HEK293 (cell line): ENCODE data around the gene NBPF3.
A peak's percentile ranks its signal among the peaks of the same experiment; 100 is the strongest.
"Not testable (repeated sequence)": the region's sequence is repeated elsewhere in the genome, so short reads cannot be mapped to it uniquely, and the experiment has no call there.

Experiments
- CTCF ChIA-PET: fragments of 350-600 bp; formaldehyde crosslinking; extraction: SDS; loops from one replicate; lab custom pipeline; 2021; ENCODE audit warnings: antibody characterized with exemption; lab: Yijun Ruan, JAX
- POLR2A ChIA-PET: fragments of 300-600 bp; formaldehyde crosslinking; extraction: SDS; loops from one replicate; lab custom pipeline; 2020; ENCODE audit warnings: antibody characterized with exemption, inconsistent platforms; lab: Yijun Ruan, JAX
- H3K27ac ChIP-seq: fragments of 200-500 bp; sonication (Bioruptor generic); 2 replicates; pipeline ENCODE4 v1.5.1; 2014; ENCODE audit warnings: low read depth, low read length, control low read depth, inconsistent platforms; ENCODE audit errors: extremely low read depth
- H3K36me3 ChIP-seq, 2 experiments: fragments of 200-500 bp in 1 of 2; sonication (Bioruptor generic) in 1 of 2; 1 replicate in 1 of 2; 2 replicates in 1 of 2; pipeline ENCODE4 v1.5.1; 2014 to 2017; ENCODE audit warnings: inconsistent platforms in 2 of 2, low read length in 2 of 2; ENCODE audit not compliant: control insufficient read depth in 2 of 2, insufficient read depth in 1 of 2
- H3K4me1 ChIP-seq: fragments of 200-500 bp; sonication (Bioruptor generic); 2 replicates; pipeline ENCODE4 v1.5.1; 2014; ENCODE audit warnings: mild to moderate bottlenecking, low read length, inconsistent platforms; ENCODE audit not compliant: control insufficient read depth, insufficient read depth
- H3K4me3 ChIP-seq: 2 replicates; pipeline ENCODE4 v1.5.1; 2011; ENCODE audit warnings: low read depth, mild to moderate bottlenecking, control low read depth, low read length, moderate library complexity
- H3K9me3 ChIP-seq: fragments of 200-500 bp; sonication (Bioruptor generic); 2 replicates; pipeline ENCODE4 v1.5.1; 2014; ENCODE audit warnings: low read depth, low read length, inconsistent platforms; ENCODE audit not compliant: control insufficient read depth, insufficient read depth
- GFI1B ChIP-seq: fragments of 450-650 bp; formaldehyde crosslinking; IDR thresholded peaks from 2 replicates; pipeline ENCODE4 v1.5.1; 2016; ENCODE audit warnings: missing biosample characterization, missing genetic modification characterization
- HOXC10 ChIP-seq: sonication (generic); formaldehyde crosslinking; IDR thresholded peaks from 2 replicates; pipeline ENCODE4 v1.8.1; 2023; ENCODE audit warnings: mild to moderate bottlenecking, missing genetic modification reagents
- HOXD13 ChIP-seq: sonication (generic); formaldehyde crosslinking; IDR thresholded peaks from 2 replicates; pipeline ENCODE4 v1.8.0; 2022; ENCODE audit warnings: missing genetic modification reagents, borderline replicate concordance
- KLF8 ChIP-seq: fragments of 450-650 bp; formaldehyde crosslinking; IDR thresholded peaks from 2 replicates; pipeline ENCODE4 v1.5.1; 2016; ENCODE audit warnings: missing biosample characterization, missing genetic modification characterization
- ZBTB11 ChIP-seq: fragments of 450-650 bp; formaldehyde crosslinking; conservative IDR thresholded peaks from 2 replicates; pipeline ENCODE4 v1.5.1; 2016; ENCODE audit warnings: low read depth, missing biosample characterization, missing genetic modification characterization
- ZBTB21 ChIP-seq: fragments of 450-650 bp; formaldehyde crosslinking; IDR thresholded peaks from 2 replicates; pipeline ENCODE4 v1.5.1; 2017; ENCODE audit warnings: missing biosample characterization, missing genetic modification characterization
- ZNF140 ChIP-seq: fragments of 450-650 bp; formaldehyde crosslinking; IDR thresholded peaks from 2 replicates; pipeline ENCODE4 v1.5.1; 2016; ENCODE audit warnings: missing biosample characterization, missing genetic modification characterization
- ZNF19 ChIP-seq: fragments of 450-650 bp; formaldehyde crosslinking; IDR thresholded peaks from 2 replicates; pipeline ENCODE4; 2016; ENCODE audit warnings: missing biosample characterization, missing genetic modification characterization, low read depth
- ZNF266 ChIP-seq: fragments of 450-650 bp; formaldehyde crosslinking; IDR thresholded peaks from 2 replicates; pipeline ENCODE4 v1.5.1; 2016; ENCODE audit warnings: missing biosample characterization, missing genetic modification characterization, low read depth
- ZNF394 ChIP-seq: fragments of 450-650 bp; formaldehyde crosslinking; IDR thresholded peaks from 2 replicates; pipeline ENCODE4 v1.5.1; 2016; ENCODE audit warnings: missing biosample characterization, missing genetic modification characterization, mild to moderate bottlenecking, moderate library complexity, borderline replicate concordance
- ZNF404 ChIP-seq: fragments of 450-650 bp; formaldehyde crosslinking; IDR thresholded peaks from 2 replicates; pipeline ENCODE4 v1.5.1; 2017; ENCODE audit warnings: missing biosample characterization, missing genetic modification characterization
- ZNF426 ChIP-seq: fragments of 450-650 bp; formaldehyde crosslinking; IDR thresholded peaks from 2 replicates; pipeline ENCODE4 v1.5.1; 2017; ENCODE audit warnings: missing biosample characterization, missing genetic modification characterization, mild to moderate bottlenecking, inconsistent platforms, moderate library complexity
- ZNF555 ChIP-seq: fragments of 450-650 bp; formaldehyde crosslinking; conservative IDR thresholded peaks from 2 replicates; pipeline ENCODE4 v1.5.1; 2017; ENCODE audit warnings: missing biosample characterization, mild to moderate bottlenecking, missing genetic modification characterization, inconsistent platforms
- ZNF558 ChIP-seq: fragments of 450-650 bp; formaldehyde crosslinking; IDR thresholded peaks from 2 replicates; pipeline ENCODE4 v1.5.1; 2016; ENCODE audit warnings: missing biosample characterization, missing genetic modification characterization
- ZNF560 ChIP-seq: fragments of 450-650 bp; formaldehyde crosslinking; IDR thresholded peaks from 2 replicates; pipeline ENCODE4 v1.5.1; 2017; ENCODE audit warnings: missing biosample characterization, missing genetic modification characterization, borderline replicate concordance
- ZNF629 ChIP-seq: fragments of 450-650 bp; formaldehyde crosslinking; IDR thresholded peaks from 2 replicates; pipeline ENCODE4 v1.5.1; 2017; ENCODE audit warnings: missing biosample characterization, missing genetic modification characterization
- ZNF654 ChIP-seq: fragments of 450-650 bp; formaldehyde crosslinking; IDR thresholded peaks from 2 replicates; pipeline ENCODE4 v1.5.1; 2016; ENCODE audit warnings: low read depth, missing biosample characterization, missing genetic modification characterization
- ZNF660 ChIP-seq: fragments of 450-650 bp; IDR thresholded peaks from 2 replicates; pipeline ENCODE4 v1.5.1; 2018; ENCODE audit warnings: missing biosample characterization, mild to moderate bottlenecking, missing genetic modification characterization
- ZNF664 ChIP-seq: fragments of 450-650 bp; formaldehyde crosslinking; IDR thresholded peaks from 2 replicates; pipeline ENCODE4 v1.5.1; 2016; ENCODE audit warnings: missing biosample characterization, missing genetic modification characterization
- ZNF670 ChIP-seq: fragments of 450-650 bp; formaldehyde crosslinking; IDR thresholded peaks from 2 replicates; pipeline ENCODE4 v1.5.1; 2016; ENCODE audit warnings: missing biosample characterization, missing genetic modification characterization, low read depth
- ZNF777 ChIP-seq: fragments of 450-650 bp; formaldehyde crosslinking; IDR thresholded peaks from 2 replicates; pipeline ENCODE4 v1.5.1; 2017; ENCODE audit warnings: missing biosample characterization, missing genetic modification characterization, borderline replicate concordance
- ZSCAN23 ChIP-seq: fragments of 450-650 bp; formaldehyde crosslinking; IDR thresholded peaks from 2 replicates; pipeline ENCODE4 v1.5.1; 2016; ENCODE audit warnings: missing biosample characterization, missing genetic modification characterization
- TF ChIP-seq, protein P1 (sequence below): fragments of 450-650 bp; formaldehyde crosslinking; IDR thresholded peaks from 2 replicates; pipeline ENCODE4 v1.5.1; 2016; ENCODE audit warnings: missing biosample characterization, missing genetic modification characterization
- TF ChIP-seq, protein P2 (sequence below): fragments of 450-650 bp; formaldehyde crosslinking; IDR thresholded peaks from 2 replicates; pipeline ENCODE4 v1.5.1; 2016; ENCODE audit warnings: missing biosample characterization, missing genetic modification characterization

NBPF3 gene

DNA sequence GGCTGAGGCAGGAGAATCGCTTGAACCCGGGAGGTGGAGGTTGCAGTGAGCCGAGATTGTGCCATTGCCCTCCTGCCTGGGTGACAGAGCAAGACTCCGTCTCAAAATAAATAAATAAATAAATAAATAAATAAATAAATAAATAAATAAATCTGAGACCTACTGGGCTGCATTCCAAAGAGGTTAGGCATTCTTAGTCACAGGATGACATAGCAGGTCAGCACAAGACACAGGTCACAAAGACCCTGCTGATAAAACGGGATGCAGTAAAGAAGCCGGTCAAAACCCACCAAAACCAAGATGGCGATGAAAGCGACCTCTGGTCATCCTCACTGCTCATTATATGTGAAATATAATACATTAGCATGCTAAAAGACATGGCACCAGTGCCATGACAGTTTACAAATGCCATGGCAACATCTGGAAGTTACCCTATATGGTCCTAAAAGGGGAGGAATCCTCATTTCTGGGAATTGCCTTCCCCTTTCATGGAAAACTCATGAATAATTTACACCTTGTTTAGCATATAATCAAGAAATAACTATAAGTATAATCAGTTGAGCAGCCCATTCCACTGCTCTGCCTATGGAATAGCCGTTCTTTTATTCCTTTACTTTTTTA lies 38.1 kb upstream of the NBPF3 start (continued):
- peak; percentile 61 for TF ChIP-seq ZBTB11 (tag by site-specific recombination)
- peak; percentile 92 for TF ChIP-seq ZNF394 (tag by site-specific recombination)
- peak; percentile 14 for TF ChIP-seq ZNF654 (tag by site-specific recombination)
- TF ChIP-seq, protein P1, sequence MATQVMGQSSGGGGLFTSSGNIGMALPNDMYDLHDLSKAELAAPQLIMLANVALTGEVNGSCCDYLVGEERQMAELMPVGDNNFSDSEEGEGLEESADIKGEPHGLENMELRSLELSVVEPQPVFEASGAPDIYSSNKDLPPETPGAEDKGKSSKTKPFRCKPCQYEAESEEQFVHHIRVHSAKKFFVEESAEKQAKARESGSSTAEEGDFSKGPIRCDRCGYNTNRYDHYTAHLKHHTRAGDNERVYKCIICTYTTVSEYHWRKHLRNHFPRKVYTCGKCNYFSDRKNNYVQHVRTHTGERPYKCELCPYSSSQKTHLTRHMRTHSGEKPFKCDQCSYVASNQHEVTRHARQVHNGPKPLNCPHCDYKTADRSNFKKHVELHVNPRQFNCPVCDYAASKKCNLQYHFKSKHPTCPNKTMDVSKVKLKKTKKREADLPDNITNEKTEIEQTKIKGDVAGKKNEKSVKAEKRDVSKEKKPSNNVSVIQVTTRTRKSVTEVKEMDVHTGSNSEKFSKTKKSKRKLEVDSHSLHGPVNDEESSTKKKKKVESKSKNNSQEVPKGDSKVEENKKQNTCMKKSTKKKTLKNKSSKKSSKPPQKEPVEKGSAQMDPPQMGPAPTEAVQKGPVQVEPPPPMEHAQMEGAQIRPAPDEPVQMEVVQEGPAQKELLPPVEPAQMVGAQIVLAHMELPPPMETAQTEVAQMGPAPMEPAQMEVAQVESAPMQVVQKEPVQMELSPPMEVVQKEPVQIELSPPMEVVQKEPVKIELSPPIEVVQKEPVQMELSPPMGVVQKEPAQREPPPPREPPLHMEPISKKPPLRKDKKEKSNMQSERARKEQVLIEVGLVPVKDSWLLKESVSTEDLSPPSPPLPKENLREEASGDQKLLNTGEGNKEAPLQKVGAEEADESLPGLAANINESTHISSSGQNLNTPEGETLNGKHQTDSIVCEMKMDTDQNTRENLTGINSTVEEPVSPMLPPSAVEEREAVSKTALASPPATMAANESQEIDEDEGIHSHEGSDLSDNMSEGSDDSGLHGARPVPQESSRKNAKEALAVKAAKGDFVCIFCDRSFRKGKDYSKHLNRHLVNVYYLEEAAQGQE: peak; percentile 38; the same call in 1 of the 2 replicates
- peak; percentile 72; the same call in 1 of the 2 replicates for TF ChIP-seq ZNF266 (tag by site-specific recombination)
- TF ChIP-seq ZNF629 (tag by site-specific recombination): 0 out of 2 replicates have a peak, but pooled peaks have one; percentile 22
- peak; percentile 69 for TF ChIP-seq ZNF426 (tag by site-specific recombination)
- 0 out of 2 replicates have a peak, but pooled peaks have one; percentile 22 for TF ChIP-seq ZBTB21 (tag by site-specific recombination)
- TF ChIP-seq ZNF558: 0 out of 2 replicates have a peak, but pooled peaks have one; percentile 25
- TF ChIP-seq ZNF560 (tag by site-specific recombination): peak; percentile 60; the same call in 1 of the 2 replicates
- TF ChIP-seq GFI1B (tag by site-specific recombination): 0 out of 2 replicates have a peak, but pooled peaks have one; percentile 17
- peak; percentile 67 for TF ChIP-seq ZNF555 (tag by site-specific recombination)
- TF ChIP-seq ZNF140: peak; percentile 54; the same call in 1 of the 2 replicates
- TF ChIP-seq ZNF664 (tag by site-specific recombination): 0 out of 2 replicates have a peak, but pooled peaks have one; percentile 50

DNA sequence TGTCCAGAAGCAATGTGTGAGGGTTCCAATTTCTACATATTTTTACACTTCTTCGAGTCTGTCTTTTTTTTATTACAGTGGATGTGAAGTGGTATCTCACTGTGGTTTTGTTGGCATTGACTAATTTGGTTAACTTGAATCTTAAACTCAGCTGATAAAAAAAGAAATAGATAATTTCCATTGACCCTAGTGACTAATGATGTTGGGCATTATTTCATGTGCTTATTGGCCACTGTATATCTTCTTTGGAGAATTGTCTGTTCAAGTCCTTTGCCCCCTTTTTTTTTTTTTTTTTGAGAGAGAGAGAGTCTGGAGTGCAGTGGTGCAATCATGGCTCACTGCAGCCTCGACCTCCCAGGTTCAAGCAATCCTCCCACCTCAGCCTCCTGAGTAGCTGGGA lies 33.3 kb upstream of the NBPF3 start:
- H3K27ac ChIP-seq: no peak overlapping the region
- no peak for TF ChIP-seq ZNF19 (tag by site-specific recombination)
- no peak for TF ChIP-seq ZNF404 (tag by site-specific recombination)
- no peak for TF ChIP-seq HOXD13
- no peak for TF ChIP-seq KLF8
- no peak for TF ChIP-seq ZSCAN23 (tag by site-specific recombination)
- no peak for TF ChIP-seq ZNF777 (tag by site-specific recombination)
- TF ChIP-seq, protein P2, sequence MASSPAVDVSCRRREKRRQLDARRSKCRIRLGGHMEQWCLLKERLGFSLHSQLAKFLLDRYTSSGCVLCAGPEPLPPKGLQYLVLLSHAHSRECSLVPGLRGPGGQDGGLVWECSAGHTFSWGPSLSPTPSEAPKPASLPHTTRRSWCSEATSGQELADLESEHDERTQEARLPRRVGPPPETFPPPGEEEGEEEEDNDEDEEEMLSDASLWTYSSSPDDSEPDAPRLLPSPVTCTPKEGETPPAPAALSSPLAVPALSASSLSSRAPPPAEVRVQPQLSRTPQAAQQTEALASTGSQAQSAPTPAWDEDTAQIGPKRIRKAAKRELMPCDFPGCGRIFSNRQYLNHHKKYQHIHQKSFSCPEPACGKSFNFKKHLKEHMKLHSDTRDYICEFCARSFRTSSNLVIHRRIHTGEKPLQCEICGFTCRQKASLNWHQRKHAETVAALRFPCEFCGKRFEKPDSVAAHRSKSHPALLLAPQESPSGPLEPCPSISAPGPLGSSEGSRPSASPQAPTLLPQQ (tag by site-specific recombination): no peak
- TF ChIP-seq ZNF660 (tag by site-specific recombination): no peak
- no peak for TF ChIP-seq HOXC10 (CRISPR knock-in tag)
- TF ChIP-seq ZNF670: no peak
- TF ChIP-seq ZBTB21 (tag by site-specific recombination): no peak
- TF ChIP-seq ZNF558: no peak
- TF ChIP-seq ZNF426 (tag by site-specific recombination): no peak
- H3K36me3 ChIP-seq: no peaks in the 10 kb centered on the region
- no peaks in the 10 kb centered on the region for H3K9me3 ChIP-seq
- no peaks in the 10 kb centered on the region for H3K4me1 ChIP-seq
- CTCF ChIA-PET: interaction anchor here (0.6 kb wide), 1 partner anchor 136 kb away, joined by 3 read pairs; no protein-coding TSS in a partner anchor
- POLR2A ChIA-PET: no interaction called here
- no peak overlapping the region for H3K4me3 ChIP-seq

DNA sequence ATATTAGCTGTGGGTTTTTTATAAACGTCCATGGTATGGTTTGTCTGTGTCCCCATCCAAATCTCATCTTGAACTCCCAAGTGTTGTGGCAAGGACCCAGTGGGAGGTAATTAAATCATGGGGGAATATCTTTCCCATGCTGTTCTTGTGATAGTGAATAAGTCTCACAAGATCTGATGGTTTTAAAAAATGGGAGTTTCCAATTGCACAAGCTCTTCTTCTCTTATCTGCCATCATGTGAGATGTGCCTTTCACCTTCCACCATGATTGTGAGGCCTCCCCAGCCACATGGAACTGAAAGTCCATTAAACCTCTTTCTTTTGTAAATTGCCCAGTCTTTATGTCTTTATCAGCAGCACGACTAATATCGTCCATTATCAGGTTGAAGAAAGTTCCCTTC lies 30.0 kb upstream of the NBPF3 start:
- H3K4me1 ChIP-seq, H3K36me3 ChIP-seq, H3K4me3 ChIP-seq, H3K9me3 ChIP-seq, POLR2A ChIA-PET, H3K27ac ChIP-seq: not testable (repeated sequence)
- CTCF ChIA-PET: interaction anchor here (1.0 kb wide), 1 partner anchor 41 kb away, joined by 3 read pairs; no protein-coding TSS in a partner anchor
